Measurements from ENCODE around the gene BRI3. TPM values are rescaled to one million over a fixed set of nuclear protein-coding genes. Genes with fewer than 3 reads are reported as not detected.
A peak's percentile ranks its signal among the peaks of the same experiment; 100 is the strongest.

BRI3 gene
- total and polyA plus RNA-seq, 9 of the 15 experiments (the other 6 are each of a cell fraction or from before 2014, with no cell fraction given), result 4.3 to 57.4 (median 18.6) TPM

DNA sequence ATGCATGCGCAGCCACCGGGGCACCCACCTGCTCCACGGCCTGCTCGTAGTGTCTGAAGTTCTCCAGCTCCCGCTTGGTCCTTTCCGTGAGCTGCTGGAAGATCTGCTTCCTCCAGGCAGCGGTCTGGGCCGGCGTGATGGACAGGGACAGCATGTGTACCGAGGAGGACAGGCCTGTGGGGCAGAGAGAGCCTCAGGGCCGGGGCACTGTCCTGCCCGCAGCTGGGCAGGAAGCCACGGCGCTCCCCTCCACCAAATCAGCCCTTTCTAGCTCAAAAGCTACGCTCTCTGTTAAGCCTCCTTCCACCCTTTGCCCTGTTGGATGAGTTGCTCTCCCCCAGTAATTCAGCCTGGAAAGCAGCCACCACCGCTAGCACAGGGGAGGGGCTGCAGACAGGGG, 48.7 kb upstream of the BRI3 start:
- Histone ChIP-seq H3K9me3 (replicated peaks; ENCODE audit: control insufficient read depth, insufficient read depth, low read depth, low read length) (no peaks in the 10 kb centered on the region), H2AFZ (ENCODE audit: low read depth, low read length) (no peak overlapping the region), H3K4me2 (ENCODE audit: insufficient read depth, low read length) (no peak overlapping the region), H3K27me3 (ENCODE audit: control insufficient read depth in 2 of 2, insufficient read depth in 2 of 2, low read length in 2 of 2) (peaks cover 7 to 53% of the 10 kb centered on the region in 2 experiments), H3K4me1 (replicated peaks in 1 of 2; ENCODE audit: control insufficient read depth in 2 of 2, insufficient read depth in 2 of 2, low read length in 2 of 2) (peaks cover 0 to 47% of the 10 kb centered on the region in 2 experiments; a peak in 1 of 5 replicates), H3K36me3 (ENCODE audit: control insufficient read depth, insufficient read depth, low read length) (no peaks in the 10 kb centered on the region), H3K4me3 (no peak overlapping the region), H3K79me2 (ENCODE audit: control insufficient read depth, insufficient read depth, low read length) (no peaks in the 10 kb centered on the region), H3K9me1 (ENCODE audit: control insufficient read depth, insufficient read depth, low read length) (no peaks in the 10 kb centered on the region), H3K9ac (ENCODE audit: insufficient read depth in 1 of 2, low read depth in 2 of 2, low read length in 2 of 2) (no peak overlapping the region), H4K20me1 (replicated peaks; ENCODE audit: control insufficient read depth, insufficient read depth, low read length) (peaks cover 6% of the 10 kb centered on the region; the same call in 1 of the 2 replicates), H3K27ac (ENCODE audit: extremely low read depth, low read depth, low read length) (no peak overlapping the region)
- no peak for ATAC-seq
- intact Hi-C loops (cut with micrococcal nuclease), result no loop called here
- DNase-seq (ENCODE audit: extremely low read depth in 1 of 4, low spot score in 3 of 4), result no peak
- in situ Hi-C loops (cut with MboI), result no loop called here
- ChIA-PET POLR2A (interaction anchor here (0.5 to 0.6 kb wide), 2 partner anchors 16 to 243 kb away, joined by 3 read pairs; partner anchors contain the start of gene OCM2), CTCF (ENCODE audit: low intra/inter-chr PET ratio) (no interaction called here)
- TF ChIP-seq, protein P1, sequence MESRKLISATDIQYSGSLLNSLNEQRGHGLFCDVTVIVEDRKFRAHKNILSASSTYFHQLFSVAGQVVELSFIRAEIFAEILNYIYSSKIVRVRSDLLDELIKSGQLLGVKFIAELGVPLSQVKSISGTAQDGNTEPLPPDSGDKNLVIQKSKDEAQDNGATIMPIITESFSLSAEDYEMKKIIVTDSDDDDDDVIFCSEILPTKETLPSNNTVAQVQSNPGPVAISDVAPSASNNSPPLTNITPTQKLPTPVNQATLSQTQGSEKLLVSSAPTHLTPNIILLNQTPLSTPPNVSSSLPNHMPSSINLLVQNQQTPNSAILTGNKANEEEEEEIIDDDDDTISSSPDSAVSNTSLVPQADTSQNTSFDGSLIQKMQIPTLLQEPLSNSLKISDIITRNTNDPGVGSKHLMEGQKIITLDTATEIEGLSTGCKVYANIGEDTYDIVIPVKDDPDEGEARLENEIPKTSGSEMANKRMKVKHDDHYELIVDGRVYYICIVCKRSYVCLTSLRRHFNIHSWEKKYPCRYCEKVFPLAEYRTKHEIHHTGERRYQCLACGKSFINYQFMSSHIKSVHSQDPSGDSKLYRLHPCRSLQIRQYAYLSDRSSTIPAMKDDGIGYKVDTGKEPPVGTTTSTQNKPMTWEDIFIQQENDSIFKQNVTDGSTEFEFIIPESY (CRISPR knock-in tag; IDR thresholded peaks at IDR 0.05), result peak; percentile 46; the same call in 1 of the 2 replicates
- TF ChIP-seq CSDE1 (IDR thresholded peaks at IDR 0.05), result no peak
- TF ChIP-seq NELFE (IDR thresholded peaks at IDR 0.05; ENCODE audit: insufficient read depth, insufficient read length), result no peak
- TF ChIP-seq HMGN3 (IDR thresholded peaks at IDR 0.05; ENCODE audit: borderline replicate concordance, extremely low read depth, insufficient read length, low read depth, low read length), result peak; percentile 13
- TF ChIP-seq MCM2 (IDR thresholded peaks at IDR 0.05; ENCODE audit: low read depth), result no peak
- TF ChIP-seq POLR2G (IDR thresholded peaks at IDR 0.05; ENCODE audit: low read depth, low read length), result 0 out of 2 replicates have a peak, but pooled peaks have one; percentile 3
- BruUV-seq (replicated peaks), result no TSS peak
- 31% methylated on average over 15 of the region's 16 CpGs for WGBS (ENCODE audit: insufficient coverage, low coverage, missing lambda C conversion rate)
- no peak for FAIRE-seq
